Inflammatory macrophage treated with lipopolysaccharide for 1 hour (primary cell): ENCODE measurements around the gene PRSS21.

Source experiments
- DNase-seq, 2 donors: peaks; one replicate each; pipeline ENCODE4 v3.0.0-alpha.2; 2020 to 2022

Gene PRSS21

DNA sequence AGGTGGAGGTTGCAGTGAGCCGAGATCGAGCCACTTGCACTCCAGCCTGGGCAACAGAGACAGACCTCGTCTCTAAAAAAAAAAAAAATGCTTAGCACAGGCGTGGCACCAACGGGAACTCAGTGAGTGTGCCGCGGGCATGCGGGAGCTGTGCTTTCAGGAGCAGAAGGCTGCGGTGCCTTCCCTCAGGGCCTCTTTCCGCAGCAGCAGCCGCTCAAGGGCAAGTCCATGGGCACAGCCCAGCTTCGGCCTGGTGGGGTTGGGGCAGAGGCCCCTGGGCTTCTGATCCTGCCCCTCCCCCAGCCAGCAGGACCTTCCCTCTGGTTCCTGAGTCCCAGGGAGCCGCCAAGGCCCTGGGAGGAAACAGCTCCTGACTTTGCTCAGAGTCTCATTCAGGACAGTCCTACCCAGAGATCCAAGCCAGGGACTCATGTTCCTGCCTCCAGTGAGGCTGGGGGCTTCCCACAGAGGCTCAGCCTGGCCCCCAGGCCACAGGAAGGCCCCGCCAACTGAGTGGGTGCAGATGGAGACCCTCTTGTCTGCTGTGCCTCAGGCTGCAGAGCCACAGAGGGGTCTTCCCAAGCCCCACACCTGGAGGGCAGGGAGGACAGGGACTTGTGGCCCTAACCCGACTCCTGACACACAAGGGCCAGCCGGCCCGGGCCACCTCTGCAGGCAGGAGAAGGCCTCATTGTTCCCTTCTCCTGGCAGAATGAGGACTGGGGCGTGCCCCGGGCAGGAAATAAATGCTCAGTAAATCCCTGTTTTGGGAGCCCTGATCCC is 9.7 kb downstream of the PRSS21 start:
- DNase-seq = no peak

GRCh38 chr16:2827374-2827791 is 10.3 kb downstream of the PRSS21 start:
- no peak for DNase-seq

GRCh38 chr16:2827831-2828520 is 10.9 kb downstream of the PRSS21 start:
- DNase-seq = no peak

GRCh38 chr16:2828521-2828840 is 11.4 kb downstream of the PRSS21 start:
- DNase-seq = no peak

- no peak for DNase-seq
These were observed 11.9 kb downstream of the PRSS21 start for GRCh38 chr16:2828876-2829430.

DNA sequence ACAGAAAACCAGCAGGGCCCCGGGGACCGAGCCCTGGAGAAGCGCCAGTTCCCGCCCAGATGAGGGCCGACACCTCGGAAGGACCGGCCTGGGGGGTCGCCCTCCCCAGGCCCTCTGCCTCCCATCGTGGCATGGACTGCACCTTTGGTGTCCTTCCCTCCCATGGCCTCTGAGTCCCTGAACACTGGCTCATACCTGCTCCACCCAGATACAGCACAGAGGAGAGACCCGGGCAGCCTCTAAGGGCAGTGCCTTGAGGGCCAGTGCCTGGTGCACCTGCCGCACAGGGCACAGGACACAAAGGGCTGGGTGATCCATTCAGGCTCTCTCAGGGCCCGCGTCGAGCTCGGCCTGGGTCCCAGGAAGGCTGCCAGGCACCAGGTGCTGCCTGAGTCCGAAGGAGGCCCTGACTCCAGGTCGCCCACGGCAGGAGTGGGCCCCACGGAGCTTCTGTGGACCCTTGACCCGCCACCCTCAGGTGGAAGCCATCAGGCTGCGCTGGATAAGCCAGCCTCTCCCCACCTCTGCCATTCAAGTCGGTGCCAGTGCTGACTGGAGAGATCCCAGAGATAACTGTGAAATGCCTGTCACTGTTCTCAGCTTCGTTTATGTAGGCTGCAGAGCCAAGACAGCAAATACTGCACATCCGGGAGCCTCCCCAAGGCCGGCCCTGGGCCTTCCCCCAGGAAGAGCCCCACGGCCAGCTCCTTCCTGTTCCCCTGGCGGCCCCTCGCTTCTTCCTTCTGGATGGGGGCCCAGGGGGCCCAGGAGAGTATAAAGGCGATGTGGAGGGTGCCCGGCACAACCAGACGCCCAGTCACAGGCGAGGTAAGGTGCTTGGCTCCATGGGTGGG is 12.7 kb downstream of the PRSS21 start, which contains the start of gene ZG16B:
ZG16B (plus strand) TSS at position 803 of the 854 bp plus-strand sequence. CDS start 139 bp downstream, outside the sequence.
- peak in 1 of 2 donors; percentile 15 for DNase-seq

DNA sequence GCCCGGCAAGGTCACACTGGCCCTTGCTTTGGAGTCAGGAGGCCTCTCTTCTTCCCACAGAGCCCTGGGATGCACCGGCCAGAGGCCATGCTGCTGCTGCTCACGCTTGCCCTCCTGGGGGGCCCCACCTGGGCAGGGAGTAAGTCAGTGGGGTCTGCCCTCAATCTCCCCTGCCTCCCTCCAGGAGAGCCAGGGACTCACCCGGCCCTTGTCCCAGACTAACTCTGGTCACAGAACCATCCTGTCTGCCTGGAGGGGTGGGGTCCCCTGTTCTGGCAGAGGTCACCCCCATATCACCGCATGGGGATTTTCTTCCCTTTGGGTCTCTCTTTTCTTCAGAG is 13.3 kb downstream of the PRSS21 start:
- DNase-seq = no peak

DNA sequence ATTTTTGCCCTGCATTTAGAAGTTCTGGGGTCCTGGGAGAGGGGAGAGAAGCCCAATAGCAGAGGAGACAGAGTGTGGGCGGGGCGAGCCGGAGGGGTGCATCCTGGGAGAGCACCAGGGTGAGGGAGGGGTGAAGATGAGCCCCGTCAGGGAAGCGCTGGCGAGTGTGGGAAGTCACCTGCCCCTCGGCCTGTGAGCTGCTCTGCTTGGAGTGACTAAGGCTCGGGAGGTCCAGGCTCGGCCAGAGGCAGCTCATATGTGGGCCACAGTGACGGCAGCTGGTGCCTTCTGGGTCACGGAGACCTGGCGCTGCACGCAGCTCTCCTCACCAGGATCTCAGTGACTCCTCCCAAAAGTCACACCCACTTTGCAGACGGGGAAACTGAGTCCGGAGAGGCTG is 14.2 kb downstream of the PRSS21 start:
- no peak for DNase-seq

- DNase-seq = peak in 1 of 2 donors; percentile 73
These were observed 16.7 kb downstream of the PRSS21 start for GRCh38 chr16:2833776-2834175.

DNA sequence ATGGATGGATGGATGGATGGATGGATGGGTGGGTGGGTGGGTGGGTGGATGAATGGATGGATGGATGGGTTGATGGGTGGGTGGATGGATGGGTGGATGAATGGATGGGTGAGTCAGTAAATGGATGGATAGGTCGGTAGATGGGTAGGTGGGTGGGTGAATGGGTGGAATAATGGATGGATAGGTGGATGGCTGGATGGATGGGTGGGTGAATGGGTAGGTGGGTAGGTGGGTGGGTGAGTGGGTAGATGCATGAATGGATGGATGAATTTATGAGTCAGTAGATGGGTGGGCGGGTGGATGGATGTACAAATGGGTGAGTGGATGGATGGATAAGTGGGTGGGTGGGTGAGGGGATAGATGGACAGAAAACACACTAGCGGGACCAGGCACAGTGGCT is 17.9 kb downstream of the PRSS21 start:
- no peak for DNase-seq

- no peak for DNase-seq
These were observed 18.8 kb downstream of the PRSS21 start for GRCh38 chr16:2835638-2836493.

GRCh38 chr16:2836646-2837508 is 19.8 kb downstream of the PRSS21 start:
- DNase-seq = no peak

- peak; percentile 58 to 70 for DNase-seq
These were observed 21.9 kb downstream of the PRSS21 start for GRCh38 chr16:2838928-2839327.

- DNase-seq = no peak
These were observed 22.8 kb downstream of the PRSS21 start for GRCh38 chr16:2839650-2840450.

- no peak for DNase-seq
These were observed 23.9 kb downstream of the PRSS21 start for GRCh38 chr16:2840914-2841313.

DNA sequence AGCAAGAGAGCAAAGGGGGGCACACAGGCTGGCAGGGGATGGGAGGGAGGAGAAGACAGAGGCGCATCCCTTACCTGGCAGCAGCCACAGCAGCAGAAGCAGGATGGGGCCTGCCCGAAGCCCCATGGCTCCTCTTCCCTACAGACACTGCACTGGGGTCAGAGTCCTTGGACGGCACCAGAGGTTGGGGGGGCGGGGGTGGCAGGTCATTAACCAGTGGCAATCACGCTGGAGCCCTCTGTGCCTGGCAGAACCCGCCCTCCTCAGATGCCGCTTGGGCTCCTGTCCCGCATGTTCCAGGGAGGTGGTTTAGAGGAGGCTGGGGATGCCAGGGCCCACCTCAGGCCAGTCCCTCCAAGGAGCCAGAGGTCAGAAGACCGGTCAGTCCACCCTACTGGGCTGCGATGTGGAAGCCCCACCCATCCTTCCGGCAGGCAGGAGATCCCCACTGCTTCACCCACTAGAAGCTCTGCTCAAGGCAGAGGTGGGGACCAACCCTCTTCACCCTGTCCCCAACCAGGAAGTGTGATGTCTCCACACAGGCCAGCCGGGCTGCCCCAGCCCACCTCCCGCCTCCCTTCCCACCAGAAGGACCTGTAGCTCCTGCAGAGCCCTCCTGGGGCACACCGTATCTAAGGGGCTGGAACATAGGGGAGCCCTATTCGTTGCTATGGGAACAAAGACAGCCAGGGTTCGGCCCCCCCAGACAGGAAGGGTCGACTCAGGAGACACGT is 24.7 kb downstream of the PRSS21 start:
- DNase-seq = no peak

- peak; percentile 51 to 74 for DNase-seq
These were observed 25.4 kb downstream of the PRSS21 start for GRCh38 chr16:2842340-2843000.

DNA sequence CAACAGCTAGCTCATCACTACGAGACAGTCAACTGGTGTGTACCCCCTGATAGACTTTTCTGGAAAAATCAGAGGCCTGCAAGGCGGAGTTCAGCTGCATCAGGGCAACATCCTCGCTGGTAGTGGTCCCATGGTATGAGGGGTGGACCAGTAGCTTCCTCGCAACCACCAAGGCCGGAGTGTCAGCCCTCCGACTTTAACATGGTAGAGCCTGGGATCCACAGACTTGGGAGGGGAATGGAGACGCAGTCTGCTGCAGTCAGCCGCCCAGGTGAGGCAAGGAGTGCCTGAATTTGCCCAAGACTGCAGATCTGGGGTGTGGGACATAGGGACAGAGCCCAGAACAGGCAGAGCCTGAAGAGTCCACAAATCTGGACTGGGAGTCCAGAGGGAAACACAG is 26.5 kb downstream of the PRSS21 start:
- DNase-seq = no peak

- DNase-seq = no peak
These were observed 28.1 kb downstream of the PRSS21 start for GRCh38 chr16:2845116-2845515.
